Activated CD4-positive, alpha-beta T cell treated with anti-CD3 and anti-CD28 coated beads for 48 hours (primary cell): Measurements from ENCODE around the gene FDCSP.
"Not testable (repeated sequence)": the region's sequence is repeated elsewhere in the genome, so short reads cannot be mapped to it uniquely, and the experiment has no call there.

Experiments used
- DNase-seq: peaks from one replicate; pipeline ENCODE4 v3.0.0-alpha.2; 2020

The FDCSP gene

DNA sequence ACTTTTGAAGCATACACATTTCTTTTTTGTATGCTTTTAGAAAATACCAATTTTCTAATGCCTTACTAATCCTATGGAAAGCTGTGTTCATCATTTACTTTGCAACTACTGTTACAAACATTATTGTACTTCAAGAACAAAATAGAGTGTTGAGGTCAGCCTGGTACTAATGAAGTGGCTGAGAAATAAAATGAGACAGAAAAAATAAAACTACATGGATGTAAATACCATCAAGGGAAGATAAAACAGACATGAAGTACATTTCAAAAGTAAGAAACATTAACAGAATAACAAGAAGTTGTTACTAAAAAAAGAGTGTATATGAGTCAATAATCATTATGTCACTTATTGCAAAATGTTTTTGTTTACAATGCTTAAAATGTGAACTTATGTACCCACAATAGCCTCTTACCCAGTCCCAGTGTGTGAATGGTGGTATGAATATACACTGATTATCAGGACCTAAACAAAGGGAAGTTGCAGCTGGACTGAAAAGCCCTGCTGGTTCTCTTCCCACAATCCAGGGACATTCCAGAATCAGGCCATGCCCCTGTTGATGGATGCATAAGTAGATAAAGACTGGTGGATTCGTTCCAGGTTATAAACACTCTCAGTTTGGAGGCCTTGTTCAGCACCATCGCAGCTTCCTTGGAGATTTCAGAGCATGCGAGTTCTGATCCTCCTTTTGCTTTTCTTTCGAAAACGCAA, 14.1 kb downstream of the FDCSP start:
- DNase-seq = no peak

DNA sequence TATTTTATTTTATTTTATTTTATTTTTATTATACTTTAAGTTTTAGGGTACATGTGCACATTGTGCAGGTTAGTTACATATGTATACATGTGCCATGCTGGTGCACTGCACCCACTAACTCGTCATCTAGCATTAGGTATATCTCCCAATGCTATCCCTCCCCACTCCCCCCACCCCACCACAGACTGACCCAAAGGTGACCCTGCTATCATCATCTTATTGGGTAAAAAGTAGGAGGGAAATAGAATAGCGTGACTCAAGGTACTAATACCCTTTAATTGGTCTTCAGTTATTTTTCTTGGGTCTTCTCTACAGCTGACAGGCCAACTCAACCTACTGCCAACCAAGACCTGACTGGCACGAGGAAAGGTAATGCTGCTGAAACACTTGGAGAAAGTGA, 16.4 kb downstream of the FDCSP start, which contains the start of gene CSN3:
Gene CSN3, plus strand, starts transcription at position 301 of the 400 bp plus-strand sequence. CDS start 2,223 bp downstream, outside the sequence.
- not testable (repeated sequence) for DNase-seq

DNA sequence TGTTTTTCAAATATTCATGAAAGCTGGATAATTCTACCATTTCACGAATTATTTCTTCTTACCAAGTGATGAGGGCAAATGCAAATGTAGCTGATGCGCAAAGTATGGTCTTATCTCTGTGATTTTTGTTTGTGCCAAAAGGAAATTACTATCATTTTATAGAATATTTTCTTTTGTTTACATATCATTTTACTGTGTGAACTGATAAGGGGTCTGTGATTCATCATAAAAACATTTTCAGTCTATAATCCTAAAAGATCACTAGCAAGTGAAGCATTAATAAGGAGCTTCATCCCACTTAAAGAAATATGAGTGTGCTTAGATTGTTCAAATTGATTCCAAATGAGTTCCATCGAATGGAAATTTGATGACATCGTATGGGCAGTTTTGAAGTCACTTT, 17.2 kb downstream of the FDCSP start:
- DNase-seq = no peak

DNA sequence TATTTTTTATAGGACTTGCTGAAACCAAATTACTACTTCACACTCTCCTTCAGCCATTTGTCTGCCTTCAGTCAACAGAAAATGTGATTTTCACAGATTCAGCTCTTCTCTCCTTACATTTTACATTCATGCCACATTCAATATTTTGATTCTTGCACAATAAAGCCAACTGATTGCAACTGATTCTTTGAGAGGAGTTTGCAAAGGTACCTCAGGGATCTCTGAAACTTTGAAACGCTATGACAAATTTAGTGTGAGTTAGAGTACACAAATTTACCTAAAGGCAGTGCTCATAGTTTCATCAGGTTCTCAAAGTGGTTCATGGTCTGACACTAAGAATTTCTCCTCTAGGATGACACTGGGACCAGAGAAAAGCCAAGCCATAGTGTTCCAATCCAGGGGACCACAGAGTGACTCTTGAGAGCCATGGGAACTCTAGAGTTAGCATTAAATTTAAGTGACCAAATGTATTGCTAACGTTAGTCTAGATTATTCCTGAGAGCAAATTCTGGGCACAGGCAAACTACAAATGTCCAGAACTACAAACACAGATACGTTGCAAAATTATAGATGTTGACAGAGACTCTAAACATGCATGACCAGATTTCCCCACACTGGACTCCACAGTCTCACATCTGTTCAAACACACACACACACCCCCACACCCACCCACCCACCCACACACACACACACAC, 25.5 kb downstream of the FDCSP start:
- DNase-seq = no peak

DNA sequence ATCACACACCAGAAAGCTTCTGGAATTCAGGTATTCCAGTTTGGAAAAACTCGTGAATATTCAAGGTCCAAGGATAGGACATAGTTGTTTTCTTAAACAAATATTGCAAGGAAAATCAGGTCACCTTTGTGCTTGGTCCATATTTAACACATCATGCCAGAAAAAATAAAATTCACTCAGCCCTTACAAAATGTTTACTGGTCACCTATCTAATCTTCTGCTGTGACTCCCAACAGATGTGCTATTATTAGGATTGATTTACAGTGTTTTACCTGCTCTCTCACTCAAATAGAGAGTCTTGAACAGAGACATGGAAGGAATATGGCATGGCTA, 26.0 kb downstream of the FDCSP start:
- DNase-seq = no peak

DNA sequence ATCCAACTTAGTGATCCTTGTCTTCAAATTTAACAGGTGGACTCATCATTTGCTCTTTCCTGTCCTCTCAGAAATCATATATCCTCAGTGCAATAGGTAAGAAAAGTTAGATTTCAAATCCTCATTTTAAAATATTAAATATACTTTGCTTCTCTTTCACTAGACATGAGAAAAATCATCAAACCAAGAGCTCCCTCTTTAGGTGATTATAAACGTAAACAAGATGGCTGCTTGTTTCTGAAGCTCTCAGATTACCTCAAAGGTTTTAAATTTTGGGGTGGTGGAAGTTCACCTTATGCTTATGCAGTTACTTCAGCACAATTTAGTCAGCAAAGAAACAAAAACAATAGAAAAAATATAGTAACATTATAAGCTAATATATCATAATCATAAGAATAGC, 43.8 kb downstream of the FDCSP start:
- DNase-seq = no peak

DNA sequence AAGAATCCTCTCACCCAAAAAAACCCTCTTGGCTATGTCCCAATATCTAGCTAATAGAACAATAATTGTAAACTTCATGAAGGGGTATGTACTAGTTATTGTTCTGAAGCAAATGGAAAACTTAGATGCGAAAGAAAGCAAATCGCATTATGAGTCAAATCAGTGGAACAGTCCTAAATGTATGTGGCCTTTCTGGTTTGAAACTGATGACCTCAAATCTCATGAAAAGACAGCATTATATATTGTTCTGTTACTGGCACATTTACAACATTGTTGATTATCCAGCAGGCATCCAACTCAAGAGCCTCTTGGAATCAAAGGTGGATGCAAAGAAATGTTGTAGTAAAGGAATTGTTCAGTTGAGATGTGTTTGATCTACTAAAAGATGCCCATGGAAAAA, 51.2 kb downstream of the FDCSP start:
- DNase-seq = no peak

DNA sequence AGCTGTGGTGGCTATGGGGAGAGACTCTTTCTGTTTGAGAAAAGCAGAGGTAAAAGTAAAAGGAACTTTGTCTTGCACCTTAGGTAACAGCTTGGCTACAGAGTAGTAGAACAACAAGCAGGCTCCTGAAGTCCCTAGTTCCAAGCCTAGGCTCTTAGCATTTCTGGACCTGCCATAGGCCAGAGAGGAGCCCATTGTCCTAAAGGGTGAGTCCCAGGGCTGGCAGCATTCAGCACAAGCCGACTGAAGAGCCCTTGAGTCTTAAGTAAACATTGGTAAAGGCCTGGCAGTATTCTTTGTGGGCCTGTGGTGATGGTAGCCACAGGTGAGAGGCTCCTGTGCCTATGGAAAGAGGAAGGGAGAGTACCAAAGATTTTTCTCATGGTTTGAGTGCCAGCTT, 54.6 kb downstream of the FDCSP start:
- DNase-seq = no peak
